Astrocyte of the cerebellum (primary cell): ENCODE results near the gene DSCAML1.

Experiments used
- DNase-seq: peaks from one replicate; pipeline ENCODE4 v3.0.0-alpha.2; 2011; ENCODE audit warnings: low read depth
- H3K4me3 ChIP-seq: 2 replicates; pipeline ENCODE4 v1.5.1; 2011; ENCODE audit warnings: mild to moderate bottlenecking, low read depth, low read length, moderate library complexity
- in situ Hi-C: cut with HindIII; loops from 2 replicates; pipeline ENCODE4 v1.10.0; 2017; ENCODE audit warnings: low sequenced_read_pairs
- TF ChIP-seq, protein P1 (sequence below): IDR thresholded peaks from 2 replicates; pipeline ENCODE4 v1.5.1; 2012; ENCODE audit warnings: low read length, low read depth, moderate library complexity, mild to moderate bottlenecking; ENCODE audit errors: missing control alignments

DSCAML1 gene

DNA sequence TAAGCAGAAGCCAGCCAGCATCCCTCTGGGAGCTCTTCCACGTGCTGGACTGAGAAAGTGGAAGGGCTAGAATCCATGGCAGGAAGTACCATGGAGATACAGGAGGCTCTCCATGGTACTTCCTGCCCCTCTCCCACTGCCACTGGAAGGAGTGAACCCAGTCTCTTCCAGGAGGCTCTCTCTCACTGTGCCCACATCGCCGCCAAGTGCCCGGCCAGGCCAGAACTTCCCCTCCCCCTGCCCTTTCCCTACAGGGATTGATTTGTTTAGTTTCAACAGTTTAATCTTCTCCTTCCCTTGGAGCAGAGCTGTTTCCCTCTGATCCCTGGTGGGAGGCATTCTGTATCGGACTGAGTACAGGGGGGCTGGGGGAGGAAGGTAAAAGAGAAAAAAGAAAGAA is 133.6 kb downstream of the DSCAML1 start:
- H3K4me3 ChIP-seq, result no peak overlapping the region
- in situ Hi-C loops, result no loop called here
- DNase-seq, result no peak
- TF ChIP-seq, protein P1, sequence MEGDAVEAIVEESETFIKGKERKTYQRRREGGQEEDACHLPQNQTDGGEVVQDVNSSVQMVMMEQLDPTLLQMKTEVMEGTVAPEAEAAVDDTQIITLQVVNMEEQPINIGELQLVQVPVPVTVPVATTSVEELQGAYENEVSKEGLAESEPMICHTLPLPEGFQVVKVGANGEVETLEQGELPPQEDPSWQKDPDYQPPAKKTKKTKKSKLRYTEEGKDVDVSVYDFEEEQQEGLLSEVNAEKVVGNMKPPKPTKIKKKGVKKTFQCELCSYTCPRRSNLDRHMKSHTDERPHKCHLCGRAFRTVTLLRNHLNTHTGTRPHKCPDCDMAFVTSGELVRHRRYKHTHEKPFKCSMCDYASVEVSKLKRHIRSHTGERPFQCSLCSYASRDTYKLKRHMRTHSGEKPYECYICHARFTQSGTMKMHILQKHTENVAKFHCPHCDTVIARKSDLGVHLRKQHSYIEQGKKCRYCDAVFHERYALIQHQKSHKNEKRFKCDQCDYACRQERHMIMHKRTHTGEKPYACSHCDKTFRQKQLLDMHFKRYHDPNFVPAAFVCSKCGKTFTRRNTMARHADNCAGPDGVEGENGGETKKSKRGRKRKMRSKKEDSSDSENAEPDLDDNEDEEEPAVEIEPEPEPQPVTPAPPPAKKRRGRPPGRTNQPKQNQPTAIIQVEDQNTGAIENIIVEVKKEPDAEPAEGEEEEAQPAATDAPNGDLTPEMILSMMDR, result no peak

DNA sequence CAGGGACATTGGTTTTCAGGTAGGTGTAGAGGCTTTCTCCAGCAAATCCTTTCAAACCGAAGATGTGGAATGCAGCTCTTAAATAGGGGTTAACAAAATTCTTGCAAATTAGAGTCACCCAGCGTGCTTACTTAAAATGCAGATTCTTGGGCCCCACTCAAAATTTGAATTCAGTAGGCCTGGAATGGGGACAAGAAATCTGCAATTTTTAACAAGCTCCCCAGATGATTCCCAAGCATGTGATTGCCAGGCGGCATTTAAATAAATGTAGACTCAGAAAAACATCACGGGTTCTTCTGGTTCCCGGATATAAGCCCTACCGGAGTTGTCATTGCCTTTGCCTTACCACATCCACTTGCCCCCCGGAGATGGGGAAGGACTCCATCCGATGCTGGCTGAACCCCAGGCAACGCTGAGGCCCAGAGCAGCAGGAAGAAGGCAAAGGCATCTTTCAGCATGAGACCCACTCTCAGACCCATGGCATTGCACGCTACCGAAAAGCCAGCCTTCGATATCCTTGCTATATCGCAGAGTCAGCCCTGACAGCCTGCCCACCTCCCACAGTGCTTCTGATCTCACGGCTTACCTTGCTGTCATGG is 134.2 kb downstream of the DSCAML1 start:
- DNase-seq, result no peak
- TF ChIP-seq, protein P1, result no peak
- no peak overlapping the region for H3K4me3 ChIP-seq
- in situ Hi-C loops, result no loop called here

DNA sequence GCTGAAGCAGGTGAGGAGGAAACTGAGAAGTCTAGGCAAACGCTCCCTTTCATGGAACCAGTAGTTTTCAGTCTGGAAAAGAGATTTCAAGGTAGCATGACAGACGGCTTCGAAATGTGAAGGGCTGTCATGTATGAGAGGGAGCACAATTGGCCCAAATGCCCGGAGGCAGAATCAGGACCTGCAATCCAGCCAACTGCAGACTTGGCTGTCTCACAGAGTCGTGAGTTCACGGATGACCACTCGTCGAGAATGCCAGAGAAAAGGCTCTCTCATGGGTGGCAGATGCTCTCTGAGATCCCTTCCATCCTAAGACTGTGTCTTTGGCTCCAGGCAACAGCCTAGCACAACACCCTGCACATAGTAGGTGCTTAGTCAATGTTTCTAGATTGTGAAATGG is 134.8 kb downstream of the DSCAML1 start:
- TF ChIP-seq, protein P1, result no peak
- DNase-seq, result no peak
- no peak overlapping the region for H3K4me3 ChIP-seq
- in situ Hi-C loops, result no loop called here

DNA sequence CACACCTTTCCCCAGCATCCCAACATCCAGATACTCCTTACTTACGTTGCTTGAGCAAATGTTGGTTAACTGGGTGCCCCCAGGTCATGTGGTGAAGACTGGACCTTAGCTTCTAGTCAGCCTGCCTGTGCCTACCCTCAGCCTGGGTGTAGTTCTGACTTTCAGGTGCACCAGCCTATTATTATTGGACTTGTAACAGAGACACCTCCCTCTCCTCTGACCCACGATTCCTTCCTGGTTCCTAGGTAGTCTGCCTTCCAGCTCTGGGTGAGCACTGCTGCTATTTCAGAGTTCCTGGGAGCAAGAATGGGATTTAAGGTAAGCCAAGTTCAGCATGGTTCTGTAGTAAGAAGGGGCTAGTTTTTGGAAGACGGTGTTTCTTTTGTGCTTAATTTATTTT is 138.2 kb downstream of the DSCAML1 start:
- no peak overlapping the region for H3K4me3 ChIP-seq
- in situ Hi-C loops, result no loop called here
- TF ChIP-seq, protein P1, result no peak
- DNase-seq, result no peak

DNA sequence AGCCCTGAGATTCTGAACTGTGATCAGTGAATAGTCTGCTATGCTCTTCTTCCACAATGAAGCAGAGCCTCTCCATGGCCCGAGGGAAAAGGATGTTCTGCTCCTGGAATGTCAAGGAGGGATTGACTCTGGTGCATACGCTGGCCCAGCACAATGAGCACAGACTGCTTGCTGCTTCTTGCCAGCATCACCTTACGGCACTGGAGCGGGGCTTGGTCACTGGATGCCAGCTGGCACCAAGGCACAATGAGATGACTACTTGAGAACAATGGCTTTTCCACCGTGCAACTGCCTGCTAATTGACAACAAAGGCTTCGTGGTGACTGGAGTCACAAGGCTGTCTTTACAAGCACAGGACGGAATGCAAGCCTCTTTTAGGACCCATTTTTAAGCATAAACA is 139.2 kb downstream of the DSCAML1 start:
- in situ Hi-C loops, result no loop called here
- no peak for DNase-seq
- no peak overlapping the region for H3K4me3 ChIP-seq
- TF ChIP-seq, protein P1, result no peak

DNA sequence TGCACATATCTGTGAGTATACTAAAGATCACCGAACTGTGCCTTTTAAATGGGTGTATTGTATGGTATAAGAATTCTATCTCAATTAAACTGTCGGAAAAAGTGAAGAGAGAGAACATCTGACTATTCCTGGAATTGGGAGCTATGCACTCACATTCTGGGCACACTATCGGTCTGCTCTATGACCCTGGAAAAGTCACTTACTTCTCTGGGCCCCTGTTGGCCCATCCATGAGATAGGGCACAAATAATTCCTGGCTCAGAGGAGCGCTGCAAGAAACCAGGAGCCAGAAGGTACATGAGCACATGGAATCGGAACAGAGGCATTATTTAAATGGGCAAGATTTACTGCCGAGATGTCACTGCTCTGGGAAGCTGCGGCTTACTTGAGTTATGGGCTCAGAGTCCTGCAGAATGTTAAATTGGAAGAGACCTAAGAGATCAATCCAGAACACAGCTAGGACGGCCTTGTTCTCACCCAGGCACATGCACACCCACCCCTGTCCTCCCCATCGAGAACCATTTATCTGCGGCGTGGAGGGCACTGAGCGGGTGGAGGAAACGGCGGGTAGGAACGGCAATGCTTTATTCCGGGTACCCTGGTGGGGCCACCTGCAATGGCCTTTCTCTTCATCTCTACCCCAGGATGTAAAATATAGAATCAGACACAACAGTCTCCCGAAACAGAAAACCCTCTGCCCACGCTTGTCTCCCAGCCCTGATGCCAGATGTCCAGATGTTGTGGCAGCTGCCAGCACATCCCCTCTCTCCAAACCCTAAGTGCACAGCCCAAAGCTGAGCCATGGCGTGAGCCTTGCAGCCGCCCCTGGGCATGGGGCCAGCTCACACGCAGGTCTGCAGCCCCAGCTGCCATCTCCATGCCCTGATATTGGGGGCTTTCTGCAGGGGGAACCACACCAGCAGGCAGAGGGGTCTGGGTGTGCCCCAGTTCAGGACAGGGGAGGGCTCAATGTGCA is 142.4 kb downstream of the DSCAML1 start:
- in situ Hi-C loops, result no loop called here
- TF ChIP-seq, protein P1, result no peak
- no peak overlapping the region for H3K4me3 ChIP-seq
- DNase-seq, result no peak
